Effector CD8-positive, alpha-beta T cell (primary cell): ENCODE measurements around the gene ORAI3.

Experiments used
- DNase-seq: peaks from one replicate; lab custom pipeline; 2025; lab: John Stamatoyannopoulos, UW

ORAI3 gene

GRCh38 chr16:30971298-30971697 is 22.4 kb downstream of the ORAI3 start:
- no peak for DNase-seq

GRCh38 chr16:30972872-30973271 is 24.0 kb downstream of the ORAI3 start:
- DNase-seq, result no peak

- no peak for DNase-seq
Observed at GRCh38 chr16:30974348-30974747, 25.5 kb downstream of the ORAI3 start.

GRCh38 chr16:30976486-30976885 is 27.6 kb downstream of the ORAI3 start:
- no peak for DNase-seq

- no peak for DNase-seq
Observed at GRCh38 chr16:30977502-30977901, 28.6 kb downstream of the ORAI3 start.

GRCh38 chr16:30979170-30980022 is 30.5 kb downstream of the ORAI3 start:
- no peak for DNase-seq

- no peak for DNase-seq
Observed at GRCh38 chr16:30980023-30980371, 31.1 kb downstream of the ORAI3 start.

- no peak for DNase-seq
Observed at GRCh38 chr16:30980434-30980833, 31.6 kb downstream of the ORAI3 start.

GRCh38 chr16:30980959-30981358 is 32.1 kb downstream of the ORAI3 start:
- no peak for DNase-seq

- no peak for DNase-seq
Observed at GRCh38 chr16:30982548-30983288, 33.9 kb downstream of the ORAI3 start.

GRCh38 chr16:30983289-30983889 is 34.5 kb downstream of the ORAI3 start:
- no peak for DNase-seq

GRCh38 chr16:30983898-30984610 is 35.2 kb downstream of the ORAI3 start:
- no peak for DNase-seq

- DNase-seq, result peak; percentile 76
Observed at GRCh38 chr16:30984669-30985400, 36.0 kb downstream of the ORAI3 start, which contains the start of gene HSD3B7. TSS of gene HSD3B7 (plus strand) at chr16:30985207. CDS start at chr16:30985659, 452 bp downstream.

GRCh38 chr16:30985401-30986128 is 36.7 kb downstream of the ORAI3 start:
- DNase-seq, result no peak

- DNase-seq, result no peak
Observed at GRCh38 chr16:30986129-30986991, 37.5 kb downstream of the ORAI3 start.

GRCh38 chr16:30987581-30988190 is 38.8 kb downstream of the ORAI3 start:
- DNase-seq, result no peak

- DNase-seq, result no peak
Observed at GRCh38 chr16:30989469-30990047, 40.7 kb downstream of the ORAI3 start.

- DNase-seq, result no peak
Observed at GRCh38 chr16:30990105-30990504, 41.2 kb downstream of the ORAI3 start.

GRCh38 chr16:30991052-30991451 is 42.2 kb downstream of the ORAI3 start:
- DNase-seq, result no peak
